GM10266 (cell line): ENCODE results near the gene CNN1.
A peak's percentile ranks its signal among the peaks of the same experiment; 100 is the strongest.

ENCODE experiments used
- DNase-seq: peaks from one replicate; pipeline ENCODE4 v3.0.0; 2012; ENCODE audit errors: extremely low spot score
- TF ChIP-seq, protein P1 (sequence below): IDR thresholded peaks from 2 replicates; pipeline ENCODE4 v1.5.1; 2012; ENCODE audit warnings: mild to moderate bottlenecking, low read depth; ENCODE audit not compliant: control insufficient read depth, insufficient read depth; ENCODE audit errors: missing control alignments

CNN1 gene

DNA sequence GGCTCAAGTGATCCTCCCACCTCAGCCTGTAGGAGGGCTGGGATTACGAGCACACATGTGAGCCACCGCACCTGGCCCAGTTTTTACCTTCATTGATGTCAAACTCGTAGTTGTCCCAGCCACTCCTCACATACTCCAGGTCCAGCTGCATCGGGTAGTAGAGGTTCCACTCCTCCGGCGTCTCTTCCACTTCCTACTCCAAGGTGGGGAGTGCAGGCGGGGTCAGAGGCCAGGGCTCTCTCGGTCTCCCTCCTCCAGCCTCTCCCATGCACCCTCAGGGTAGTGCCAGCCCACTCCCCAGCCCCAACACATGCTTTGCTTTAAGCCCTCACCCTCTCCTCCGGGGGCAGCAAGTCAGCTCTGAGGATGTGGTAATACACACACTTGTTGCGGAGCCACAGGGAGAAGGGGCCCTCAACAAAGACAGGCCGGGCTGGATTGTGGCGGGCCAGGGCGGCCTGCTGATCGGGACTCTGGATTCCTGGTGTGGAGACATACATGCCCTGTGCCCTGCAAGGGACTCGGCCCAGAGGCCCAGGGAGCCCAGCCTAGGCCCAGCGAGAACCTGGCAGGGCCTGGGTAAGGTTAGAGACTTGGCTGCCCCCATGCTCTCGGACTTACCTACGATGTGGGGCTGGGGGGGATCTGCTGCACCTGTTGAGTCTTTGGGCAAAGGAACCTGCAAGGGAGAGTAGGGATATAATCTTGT is 31.1 kb upstream of the CNN1 start:
- TF ChIP-seq, protein P1, sequence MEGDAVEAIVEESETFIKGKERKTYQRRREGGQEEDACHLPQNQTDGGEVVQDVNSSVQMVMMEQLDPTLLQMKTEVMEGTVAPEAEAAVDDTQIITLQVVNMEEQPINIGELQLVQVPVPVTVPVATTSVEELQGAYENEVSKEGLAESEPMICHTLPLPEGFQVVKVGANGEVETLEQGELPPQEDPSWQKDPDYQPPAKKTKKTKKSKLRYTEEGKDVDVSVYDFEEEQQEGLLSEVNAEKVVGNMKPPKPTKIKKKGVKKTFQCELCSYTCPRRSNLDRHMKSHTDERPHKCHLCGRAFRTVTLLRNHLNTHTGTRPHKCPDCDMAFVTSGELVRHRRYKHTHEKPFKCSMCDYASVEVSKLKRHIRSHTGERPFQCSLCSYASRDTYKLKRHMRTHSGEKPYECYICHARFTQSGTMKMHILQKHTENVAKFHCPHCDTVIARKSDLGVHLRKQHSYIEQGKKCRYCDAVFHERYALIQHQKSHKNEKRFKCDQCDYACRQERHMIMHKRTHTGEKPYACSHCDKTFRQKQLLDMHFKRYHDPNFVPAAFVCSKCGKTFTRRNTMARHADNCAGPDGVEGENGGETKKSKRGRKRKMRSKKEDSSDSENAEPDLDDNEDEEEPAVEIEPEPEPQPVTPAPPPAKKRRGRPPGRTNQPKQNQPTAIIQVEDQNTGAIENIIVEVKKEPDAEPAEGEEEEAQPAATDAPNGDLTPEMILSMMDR: no peak
- no peak for DNase-seq

DNA sequence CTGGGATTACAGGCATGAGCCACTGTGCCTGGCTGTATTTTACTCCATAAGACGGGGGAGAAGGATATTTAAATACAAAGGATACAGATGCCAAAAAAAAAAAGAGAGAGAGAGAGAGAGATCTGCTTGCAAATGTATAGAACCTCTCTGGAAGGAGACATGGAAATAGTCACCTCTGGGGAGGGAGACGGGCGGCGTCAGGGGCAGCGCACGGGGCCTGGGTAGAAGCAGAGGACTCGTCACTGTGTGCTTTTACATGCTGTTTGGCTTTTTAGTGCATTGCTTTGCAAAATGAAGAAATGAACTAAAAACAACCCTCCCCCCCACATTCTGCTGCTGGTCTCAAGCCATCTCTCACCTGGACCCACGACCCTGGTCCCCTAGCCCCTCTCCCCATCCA is 28.2 kb upstream of the CNN1 start:
- TF ChIP-seq, protein P1: no peak

DNA sequence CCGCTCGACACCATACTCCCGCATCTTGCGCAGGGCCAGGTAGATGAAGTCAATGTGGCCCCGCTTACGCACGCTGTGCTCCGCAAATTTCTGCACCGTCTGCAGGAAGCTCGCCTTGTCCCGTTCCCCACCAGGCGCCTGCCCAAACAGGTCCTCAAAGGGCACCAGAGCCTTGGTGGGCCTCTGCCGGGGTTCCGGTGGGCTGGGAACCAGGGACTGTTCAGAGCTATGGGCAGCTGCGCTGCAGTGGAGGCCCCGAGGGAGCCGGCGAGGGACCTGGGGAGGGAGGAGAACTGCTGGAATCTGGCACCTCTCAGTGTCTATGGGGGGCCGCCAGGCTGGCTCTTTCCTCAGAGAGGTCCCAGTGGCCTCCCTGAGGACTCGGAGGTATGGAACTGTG is 24.7 kb upstream of the CNN1 start:
- TF ChIP-seq, protein P1: no peak
- DNase-seq: no peak

More for the DNA sequence above, 28.2 kb upstream of the CNN1 start:
- DNase-seq: no peak

DNA sequence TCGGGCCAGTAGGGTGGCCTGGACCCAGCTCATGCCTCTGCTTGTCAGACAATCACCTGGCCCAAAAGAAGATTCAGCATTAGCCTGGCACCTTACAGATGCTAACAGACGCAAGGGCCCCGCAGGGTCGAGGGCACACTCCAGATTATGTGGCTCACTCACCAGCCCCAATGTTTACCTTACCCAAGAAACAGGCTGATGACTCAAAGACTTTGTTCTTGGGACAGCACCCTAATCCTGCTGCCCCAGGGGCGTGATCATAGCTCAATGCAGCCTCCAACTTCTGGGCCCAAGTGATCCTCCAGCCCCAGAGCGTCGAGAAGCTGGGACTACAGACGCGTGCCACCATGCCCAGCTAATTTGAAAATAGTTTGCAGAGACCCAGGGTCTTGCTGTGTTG is 19.5 kb upstream of the CNN1 start:
- TF ChIP-seq, protein P1: no peak
- DNase-seq: no peak

DNA sequence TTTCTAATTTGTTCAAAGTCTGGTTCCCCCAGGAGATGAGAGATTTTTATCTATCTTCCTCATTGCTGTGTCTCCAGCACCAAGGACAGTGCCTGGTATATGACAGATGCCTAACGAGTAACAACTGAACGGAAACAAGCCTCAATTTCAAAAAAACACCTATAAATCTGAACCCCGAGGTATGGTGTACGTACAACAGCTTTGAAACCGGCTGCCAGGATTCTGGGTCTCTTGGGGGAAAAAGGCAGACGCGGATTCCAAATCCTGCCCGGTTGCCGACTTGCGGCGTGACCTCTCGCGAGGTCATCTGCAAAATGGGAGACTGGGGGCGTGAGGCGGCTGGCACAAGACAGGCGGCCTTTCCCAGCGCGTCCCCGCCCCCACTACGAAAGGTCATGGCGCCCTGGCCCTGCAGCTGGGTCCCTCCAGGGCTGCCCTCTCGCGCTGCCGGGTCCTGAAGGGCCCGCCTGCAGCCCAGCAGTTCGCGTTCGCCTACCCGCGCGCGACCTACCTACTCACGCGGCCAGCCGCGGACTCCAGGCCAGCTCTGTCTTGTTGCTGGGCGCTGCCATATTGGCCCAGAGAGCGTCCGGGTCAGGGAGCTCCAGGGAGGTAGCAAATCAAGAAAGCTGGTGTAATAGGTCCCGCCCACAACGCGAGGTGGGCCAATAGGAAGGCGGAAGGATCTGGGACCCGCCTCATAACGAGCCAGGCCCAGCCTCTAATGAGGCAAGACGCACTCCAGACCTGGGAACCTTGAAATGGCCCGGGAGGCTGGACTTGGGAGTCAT is 9.9 kb upstream of the CNN1 start, which contains the start of gene ECSIT:
Gene ECSIT (minus strand): TSS at position 584 of the 791 bp plus-strand sequence. CDS start 9,964 bp downstream, outside the sequence.
- TF ChIP-seq, protein P1: no peak
- peak; percentile 97 for DNase-seq

DNA sequence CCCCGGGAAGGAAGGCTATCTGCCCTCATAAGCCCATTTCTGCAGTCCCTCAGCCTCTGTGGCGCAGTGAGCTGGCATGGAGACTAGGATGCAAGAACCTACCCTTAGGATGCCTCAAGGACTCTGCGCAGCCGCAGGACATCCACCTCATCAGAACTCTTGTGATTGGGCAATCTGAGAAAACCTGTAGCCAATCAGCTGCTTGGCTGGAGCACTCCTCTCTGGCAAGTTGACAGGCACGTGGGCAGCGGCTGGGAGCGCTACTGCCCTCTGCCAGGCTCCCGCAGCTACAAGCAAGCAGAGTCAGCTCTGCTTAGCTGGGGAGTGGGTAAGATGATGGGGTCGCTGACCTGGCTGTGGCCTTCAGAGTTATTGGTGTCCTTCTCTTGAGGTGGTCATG is 8.2 kb upstream of the CNN1 start:
- peak; percentile 34 for DNase-seq
- TF ChIP-seq, protein P1: no peak

DNA sequence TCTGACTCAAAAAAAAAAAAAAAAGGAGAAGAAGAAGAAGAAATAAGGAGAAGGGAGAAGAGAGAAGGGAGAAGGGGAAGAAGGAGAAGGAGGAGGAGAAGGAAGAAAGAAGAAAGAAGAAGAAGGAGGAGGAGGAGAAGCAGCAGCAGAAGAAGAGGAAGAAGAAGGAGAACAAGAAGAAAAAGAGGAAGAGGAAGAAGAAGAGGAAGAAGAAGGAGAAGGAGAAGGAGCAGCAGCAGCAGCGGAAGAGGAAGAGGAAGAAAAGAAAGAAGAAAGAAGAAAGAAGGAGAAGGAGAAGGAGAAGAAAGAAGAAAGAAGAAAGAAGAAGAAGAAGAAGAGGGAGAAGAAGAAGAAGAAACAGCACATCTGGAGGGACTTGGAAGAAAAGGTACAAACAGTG is 4.1 kb upstream of the CNN1 start:
- DNase-seq: no peak
- TF ChIP-seq, protein P1: no peak
